A172 (cell line): ENCODE results near the gene TCFL5. TPM values are rescaled to one million over a fixed set of nuclear protein-coding genes. Genes with fewer than 3 reads are reported as not detected.

Experiments
- DNase-seq: peaks from one replicate; pipeline ENCODE4 v3.0.0-alpha.2; 2015; ENCODE audit warnings: low spot score
- total RNA-seq: library from RNA; depleted of rRNA; stranded (reverse); fragments of >200 nt; shearing (Covaris generic); gene quantifications from 2 replicates; pipeline ENCODE4 v1.2.3, GENCODE V29; 2014

TCFL5 gene
- total RNA-seq, 1 experiment from 2014 or later, result 23.7 TPM

GRCh38 chr20:62895539-62895938 lies 33.9 kb upstream of the TCFL5 start:
- no peak for DNase-seq

- no peak for DNase-seq
Measured at GRCh38 chr20:62894261-62894660, 32.6 kb upstream of the TCFL5 start.

GRCh38 chr20:62893700-62894099 lies 32.1 kb upstream of the TCFL5 start:
- DNase-seq, result no peak

GRCh38 chr20:62892348-62893304 lies 31.0 kb upstream of the TCFL5 start:
- no peak for DNase-seq

GRCh38 chr20:62891111-62891510 lies 29.5 kb upstream of the TCFL5 start:
- DNase-seq, result peak; percentile 35

- no peak for DNase-seq
Measured at GRCh38 chr20:62890444-62890843, 28.8 kb upstream of the TCFL5 start.

GRCh38 chr20:62889871-62890270 lies 28.2 kb upstream of the TCFL5 start:
- DNase-seq, result no peak

GRCh38 chr20:62889411-62889810 lies 27.8 kb upstream of the TCFL5 start:
- DNase-seq, result no peak

- DNase-seq, result no peak
Measured at GRCh38 chr20:62888910-62889309, 27.3 kb upstream of the TCFL5 start.

- no peak for DNase-seq
Measured at GRCh38 chr20:62888406-62888805, 26.8 kb upstream of the TCFL5 start.

- no peak for DNase-seq
Measured at GRCh38 chr20:62887860-62888239, 26.2 kb upstream of the TCFL5 start.

- peak; percentile 73 for DNase-seq
Measured at GRCh38 chr20:62887152-62887859, 25.7 kb upstream of the TCFL5 start.

- DNase-seq, result no peak
Measured at GRCh38 chr20:62886709-62887058, 25.1 kb upstream of the TCFL5 start.

- no peak for DNase-seq
Measured at GRCh38 chr20:62885896-62886708, 24.5 kb upstream of the TCFL5 start.

- no peak for DNase-seq
Measured at GRCh38 chr20:62885046-62885895, 23.6 kb upstream of the TCFL5 start.

GRCh38 chr20:62884556-62884955 lies 22.9 kb upstream of the TCFL5 start:
- no peak for DNase-seq

- no peak for DNase-seq
Measured at GRCh38 chr20:62882426-62882825, 20.8 kb upstream of the TCFL5 start.

GRCh38 chr20:62881662-62882395 lies 20.2 kb upstream of the TCFL5 start:
- DNase-seq, result no peak

- no peak for DNase-seq
Measured at GRCh38 chr20:62880935-62881661, 19.5 kb upstream of the TCFL5 start.
